Panc1 (cell line): ENCODE data around the gene VWA5B1.

Experiments used
- POLR2AphosphoS5 ChIP-seq: IDR thresholded peaks from 2 replicates; pipeline ENCODE4 v1.6.1; 2012; ENCODE audit warnings: mild to moderate bottlenecking, low read depth, low read length, moderate library complexity
- TF ChIP-seq, protein P1 (sequence below): fragments of 450-650 bp; IDR thresholded peaks from 2 replicates; pipeline ENCODE4 v1.5.1; 2017; ENCODE audit warnings: mild to moderate bottlenecking

- TF ChIP-seq, protein P1, sequence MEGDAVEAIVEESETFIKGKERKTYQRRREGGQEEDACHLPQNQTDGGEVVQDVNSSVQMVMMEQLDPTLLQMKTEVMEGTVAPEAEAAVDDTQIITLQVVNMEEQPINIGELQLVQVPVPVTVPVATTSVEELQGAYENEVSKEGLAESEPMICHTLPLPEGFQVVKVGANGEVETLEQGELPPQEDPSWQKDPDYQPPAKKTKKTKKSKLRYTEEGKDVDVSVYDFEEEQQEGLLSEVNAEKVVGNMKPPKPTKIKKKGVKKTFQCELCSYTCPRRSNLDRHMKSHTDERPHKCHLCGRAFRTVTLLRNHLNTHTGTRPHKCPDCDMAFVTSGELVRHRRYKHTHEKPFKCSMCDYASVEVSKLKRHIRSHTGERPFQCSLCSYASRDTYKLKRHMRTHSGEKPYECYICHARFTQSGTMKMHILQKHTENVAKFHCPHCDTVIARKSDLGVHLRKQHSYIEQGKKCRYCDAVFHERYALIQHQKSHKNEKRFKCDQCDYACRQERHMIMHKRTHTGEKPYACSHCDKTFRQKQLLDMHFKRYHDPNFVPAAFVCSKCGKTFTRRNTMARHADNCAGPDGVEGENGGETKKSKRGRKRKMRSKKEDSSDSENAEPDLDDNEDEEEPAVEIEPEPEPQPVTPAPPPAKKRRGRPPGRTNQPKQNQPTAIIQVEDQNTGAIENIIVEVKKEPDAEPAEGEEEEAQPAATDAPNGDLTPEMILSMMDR = no peak
- no peak for TF ChIP-seq POLR2AphosphoS5
Measured at GRCh38 chr1:20252587-20252986, 38.1 kb upstream of the VWA5B1 start.
